ENCODE results near the gene NLRC4.
A peak's percentile ranks its signal among the peaks of the same experiment; 100 is the strongest.
"Not testable (repeated sequence)": the region's sequence is repeated elsewhere in the genome, so short reads cannot be mapped to it uniquely, and the experiment has no call there.

NLRC4 gene, protein sequence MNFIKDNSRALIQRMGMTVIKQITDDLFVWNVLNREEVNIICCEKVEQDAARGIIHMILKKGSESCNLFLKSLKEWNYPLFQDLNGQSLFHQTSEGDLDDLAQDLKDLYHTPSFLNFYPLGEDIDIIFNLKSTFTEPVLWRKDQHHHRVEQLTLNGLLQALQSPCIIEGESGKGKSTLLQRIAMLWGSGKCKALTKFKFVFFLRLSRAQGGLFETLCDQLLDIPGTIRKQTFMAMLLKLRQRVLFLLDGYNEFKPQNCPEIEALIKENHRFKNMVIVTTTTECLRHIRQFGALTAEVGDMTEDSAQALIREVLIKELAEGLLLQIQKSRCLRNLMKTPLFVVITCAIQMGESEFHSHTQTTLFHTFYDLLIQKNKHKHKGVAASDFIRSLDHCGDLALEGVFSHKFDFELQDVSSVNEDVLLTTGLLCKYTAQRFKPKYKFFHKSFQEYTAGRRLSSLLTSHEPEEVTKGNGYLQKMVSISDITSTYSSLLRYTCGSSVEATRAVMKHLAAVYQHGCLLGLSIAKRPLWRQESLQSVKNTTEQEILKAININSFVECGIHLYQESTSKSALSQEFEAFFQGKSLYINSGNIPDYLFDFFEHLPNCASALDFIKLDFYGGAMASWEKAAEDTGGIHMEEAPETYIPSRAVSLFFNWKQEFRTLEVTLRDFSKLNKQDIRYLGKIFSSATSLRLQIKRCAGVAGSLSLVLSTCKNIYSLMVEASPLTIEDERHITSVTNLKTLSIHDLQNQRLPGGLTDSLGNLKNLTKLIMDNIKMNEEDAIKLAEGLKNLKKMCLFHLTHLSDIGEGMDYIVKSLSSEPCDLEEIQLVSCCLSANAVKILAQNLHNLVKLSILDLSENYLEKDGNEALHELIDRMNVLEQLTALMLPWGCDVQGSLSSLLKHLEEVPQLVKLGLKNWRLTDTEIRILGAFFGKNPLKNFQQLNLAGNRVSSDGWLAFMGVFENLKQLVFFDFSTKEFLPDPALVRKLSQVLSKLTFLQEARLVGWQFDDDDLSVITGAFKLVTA

DNA sequence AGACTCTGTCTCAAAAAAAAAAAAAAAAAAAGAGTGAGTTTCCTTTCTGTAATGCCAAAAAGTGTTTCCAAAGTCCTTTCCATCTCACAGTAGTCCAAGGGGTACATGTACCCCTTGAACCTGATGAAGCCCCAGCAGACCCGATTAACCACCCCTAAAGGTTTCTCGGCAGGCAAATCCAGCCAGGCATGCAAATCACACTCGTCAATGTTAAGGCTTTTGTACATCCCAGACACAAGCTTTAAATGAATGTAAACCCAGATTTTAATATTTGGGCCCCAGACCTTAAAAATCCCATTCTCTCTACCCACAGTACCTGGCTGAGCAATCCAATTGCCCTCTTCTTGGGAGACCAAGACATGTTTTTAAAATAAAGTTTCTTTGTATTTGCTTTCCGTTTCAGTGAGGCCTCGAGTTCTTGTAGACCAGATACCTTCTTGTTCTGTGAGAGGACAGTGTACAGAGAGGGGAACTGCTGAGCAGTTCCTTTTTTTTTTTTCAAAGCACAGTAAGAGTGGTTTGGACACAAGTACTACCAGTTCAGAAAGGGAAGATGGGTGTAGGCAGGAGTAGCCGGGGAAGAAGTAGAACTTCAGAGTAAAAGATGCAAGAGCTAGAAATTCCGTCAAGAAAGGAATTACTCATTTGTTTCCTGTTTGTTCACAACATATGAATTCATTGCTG, at the start of gene NLRC4:
TSS of gene NLRC4 (minus strand) at position 465 of the 684 bp plus-strand sequence. CDS start 8,111 bp downstream, outside the sequence.
- DNase-seq (ENCODE audit: low spot score) = peak; percentile 74

DNA sequence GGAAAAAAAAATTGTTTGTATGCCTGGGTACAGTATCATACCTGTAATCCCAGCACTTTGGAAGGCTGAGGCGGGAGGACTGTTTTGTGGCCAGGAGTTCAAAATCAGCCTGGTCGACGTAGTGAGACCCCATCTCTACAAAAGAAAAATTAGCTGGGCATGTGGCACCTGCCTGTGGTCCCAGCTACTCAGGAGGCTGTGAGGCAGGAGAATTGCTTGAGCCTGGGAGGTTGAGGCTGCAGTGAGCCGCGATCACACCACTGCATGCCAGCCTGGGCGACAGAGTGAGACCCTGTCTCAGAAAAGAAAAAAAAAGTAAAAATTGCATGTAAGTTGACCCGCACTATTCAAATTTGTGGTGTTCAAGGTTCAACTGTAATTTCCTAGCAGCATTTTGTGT, 45.9 kb upstream of the NLRC4 start:
- DNase-seq (ENCODE audit: low spot score) = no peak

DNA sequence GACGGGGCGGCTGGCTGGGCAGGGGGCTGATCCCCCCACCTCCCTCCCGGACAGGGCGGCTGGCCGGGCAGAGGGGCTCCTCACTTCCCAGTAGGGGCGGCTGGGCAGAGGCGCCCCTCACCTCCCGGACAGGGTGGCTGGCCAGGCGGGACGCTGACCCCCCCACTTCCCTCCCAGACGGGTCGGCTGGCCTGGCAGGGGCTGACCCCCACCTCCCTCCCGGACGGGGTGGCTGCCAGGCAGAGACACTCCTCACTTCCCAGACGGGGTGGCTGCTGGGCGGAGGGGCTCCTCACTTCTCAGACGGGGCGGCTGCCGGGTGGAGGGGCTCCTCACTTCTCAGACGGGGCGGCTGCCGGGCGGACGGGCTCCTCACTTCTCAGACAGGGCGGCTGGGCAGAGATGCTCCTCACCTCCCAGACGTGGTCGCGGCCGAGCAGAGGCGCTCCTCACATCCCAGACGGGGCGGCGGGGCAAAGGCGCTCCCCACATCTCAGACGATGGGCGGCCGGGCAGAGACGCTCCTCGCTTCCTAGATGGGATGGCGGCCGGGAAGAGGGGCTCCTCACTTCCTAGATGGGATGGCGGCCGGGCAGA, 29.4 kb upstream of the NLRC4 start:
- not testable (repeated sequence) for DNase-seq (ENCODE audit: low spot score)

DNA sequence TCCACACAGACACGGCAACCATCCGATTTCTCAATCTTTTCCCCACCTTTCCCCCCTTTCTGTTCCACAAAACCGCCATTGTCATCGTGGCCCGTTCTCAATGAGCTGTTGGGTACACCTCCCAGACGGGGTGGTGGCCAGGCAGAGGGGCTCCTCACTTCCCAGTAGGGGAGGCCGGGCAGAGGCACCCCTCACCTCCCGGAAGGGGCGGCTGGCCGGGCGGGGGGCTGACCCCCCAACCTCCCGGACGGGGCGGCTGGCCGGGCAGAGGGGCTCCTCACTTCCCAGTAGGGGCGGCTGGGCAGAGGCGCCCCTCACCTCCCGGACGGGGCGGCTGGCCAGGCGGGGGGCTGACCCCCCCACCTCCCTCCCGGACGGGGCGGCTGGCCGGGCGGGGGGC, 28.8 kb upstream of the NLRC4 start:
- DNase-seq (ENCODE audit: low spot score) = not testable (repeated sequence)

DNA sequence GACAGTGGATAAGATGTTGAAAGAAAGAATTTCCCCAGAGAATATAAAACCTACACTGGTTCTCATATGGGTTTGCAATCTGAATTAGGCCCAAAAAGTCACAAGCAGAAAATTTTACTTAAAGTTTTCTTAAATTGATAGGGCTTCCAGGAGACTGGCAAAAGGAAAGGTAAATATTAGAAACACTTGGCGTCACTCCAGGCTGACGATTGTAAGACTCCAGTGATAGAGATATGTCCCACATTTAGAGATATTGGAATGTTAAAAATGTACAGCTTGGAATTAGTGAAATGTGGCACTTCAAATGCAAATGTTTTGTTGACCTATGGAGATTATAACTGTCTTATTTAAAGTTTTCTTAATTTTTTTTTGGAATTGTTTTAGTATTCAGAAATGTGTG, 27.1 kb upstream of the NLRC4 start:
- no peak for DNase-seq (ENCODE audit: low spot score)

DNA sequence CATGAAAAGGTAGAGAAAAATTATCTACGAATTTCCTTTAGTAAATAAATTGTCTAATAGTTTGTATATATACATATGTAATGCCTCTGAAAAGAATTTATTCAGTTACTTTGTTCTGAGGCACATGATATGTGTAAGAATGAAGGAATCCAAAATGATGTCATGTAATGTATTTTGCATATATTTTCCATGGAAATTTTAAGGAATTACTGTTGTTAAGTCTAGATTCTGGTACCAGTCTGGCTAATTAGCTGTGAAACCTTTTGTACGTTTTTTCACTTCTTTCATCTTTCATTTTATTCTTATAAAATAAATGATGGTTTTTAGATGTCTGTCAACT, 25.3 kb upstream of the NLRC4 start:
- DNase-seq (ENCODE audit: low spot score) = no peak

DNA sequence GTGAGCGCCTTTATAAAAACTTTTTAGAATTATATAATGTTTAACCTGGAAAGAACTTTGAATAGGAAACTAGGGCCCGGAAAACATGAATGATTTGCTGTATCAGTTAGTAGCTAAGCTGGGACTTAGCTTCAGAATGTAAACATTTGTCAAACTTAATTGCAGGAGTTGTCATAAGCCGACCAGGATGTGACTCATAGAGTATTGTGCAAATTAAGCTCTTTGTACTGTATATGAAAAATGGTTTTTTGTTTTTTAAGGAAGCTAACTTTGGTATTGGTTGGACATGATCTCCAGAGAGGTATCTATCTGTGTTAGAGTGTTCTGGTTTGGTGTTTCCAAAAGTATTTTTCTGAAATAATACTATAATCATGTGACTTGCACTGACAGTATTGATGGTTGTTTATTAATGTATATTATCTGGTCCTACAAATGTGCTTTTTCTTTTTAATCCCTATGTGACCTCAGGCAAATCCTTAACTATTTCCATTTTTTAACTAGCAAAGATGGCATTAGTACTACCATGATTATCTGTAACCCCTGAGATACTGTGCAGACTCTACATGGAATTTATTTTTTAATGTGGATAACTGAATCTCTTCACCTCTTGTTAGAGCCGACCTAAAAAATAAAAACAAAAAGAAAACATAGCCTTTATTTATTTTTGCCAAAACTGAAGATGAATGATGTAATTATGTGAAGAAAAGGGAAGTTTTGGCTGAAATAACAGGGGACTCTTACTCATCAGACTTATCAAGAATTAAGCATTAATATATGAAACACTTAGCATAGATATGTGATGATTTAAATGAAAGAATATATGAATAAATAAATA, 24.7 kb upstream of the NLRC4 start:
- no peak for DNase-seq (ENCODE audit: low spot score)

DNA sequence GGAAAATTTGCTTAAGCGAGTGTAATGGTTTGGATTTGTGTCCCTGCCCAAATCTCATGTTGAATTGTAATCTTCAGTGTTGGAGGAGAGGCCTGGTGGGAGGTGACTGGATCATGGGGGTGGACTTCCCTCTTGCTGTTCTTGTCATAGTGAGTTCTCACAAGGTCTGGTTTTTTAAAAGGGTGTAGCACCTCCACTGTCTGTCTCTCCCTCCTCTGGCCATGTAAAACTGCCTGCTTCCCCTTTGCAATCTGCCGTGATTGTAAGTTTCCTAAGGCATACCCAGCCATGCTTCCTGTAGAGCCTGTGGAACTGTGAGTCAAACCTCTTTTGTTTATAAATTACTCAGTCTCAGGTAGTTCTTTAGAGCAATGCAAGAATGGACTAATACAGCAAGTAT, 19.6 kb upstream of the NLRC4 start:
- no peak for DNase-seq (ENCODE audit: low spot score)

DNA sequence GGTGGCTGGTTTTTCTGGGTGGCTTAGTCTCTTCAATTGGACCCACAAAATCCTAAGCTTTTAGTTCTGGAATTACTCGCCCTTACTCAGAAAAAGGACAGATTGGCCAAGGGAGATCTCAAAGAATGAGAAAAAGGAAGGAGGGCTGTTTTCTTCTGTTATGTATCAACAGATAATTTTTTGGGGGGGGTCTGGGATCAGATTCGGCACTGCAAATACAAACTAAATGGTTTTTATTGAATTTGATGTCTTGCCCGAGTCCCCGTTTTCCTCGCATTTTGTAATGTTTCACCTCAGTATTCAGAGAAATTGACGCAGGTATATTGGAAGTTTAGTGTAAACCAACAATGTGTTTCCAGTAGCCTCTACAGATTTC, 13.8 kb upstream of the NLRC4 start:
- no peak for DNase-seq (ENCODE audit: low spot score)

DNA sequence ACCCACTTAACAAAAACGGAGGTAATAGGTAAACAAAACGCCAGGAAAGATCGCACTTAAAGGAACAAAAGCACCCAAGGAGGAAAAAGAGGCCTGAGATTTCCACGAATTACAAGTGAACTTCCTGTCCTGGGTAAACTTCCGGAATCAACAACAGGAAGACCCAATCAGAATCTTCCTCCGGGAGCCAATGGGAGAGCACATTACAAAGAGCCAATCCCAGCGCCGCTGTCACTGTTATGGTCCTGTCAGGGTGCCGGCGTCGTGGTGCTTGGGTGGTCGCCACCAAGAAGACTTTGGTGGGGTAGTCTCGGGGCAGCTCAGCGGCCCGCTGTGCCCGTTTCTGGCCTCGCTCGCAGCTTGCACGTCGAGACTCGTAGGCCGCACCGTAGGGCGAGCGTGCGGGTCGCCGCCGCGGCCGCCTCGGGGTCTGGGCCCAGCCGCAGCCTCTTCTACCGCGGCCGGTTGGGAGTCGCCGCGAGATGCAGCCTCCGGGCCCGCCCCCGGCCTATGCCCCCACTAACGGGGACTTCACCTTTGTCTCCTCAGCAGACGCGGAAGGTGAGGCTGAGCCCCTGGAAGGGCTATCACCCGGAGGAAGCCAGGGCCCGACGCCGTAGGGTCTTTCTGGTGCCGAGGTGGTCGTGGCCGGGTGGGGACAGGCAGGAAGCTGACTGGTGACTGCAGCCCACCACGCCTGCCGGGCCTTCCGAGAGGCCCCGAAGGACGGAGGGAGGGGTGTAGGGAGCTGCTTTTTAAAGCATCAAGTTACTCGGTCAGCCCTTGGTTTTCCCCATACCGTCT, 13.2 kb upstream of the NLRC4 start, which contains the start of gene YIPF4:
TSS of gene YIPF4 (plus strand) at position 231 of the 804 bp plus-strand sequence. CDS start at position 483, 252 bp downstream.
- DNase-seq (ENCODE audit: low spot score) = peak; percentile 95

DNA sequence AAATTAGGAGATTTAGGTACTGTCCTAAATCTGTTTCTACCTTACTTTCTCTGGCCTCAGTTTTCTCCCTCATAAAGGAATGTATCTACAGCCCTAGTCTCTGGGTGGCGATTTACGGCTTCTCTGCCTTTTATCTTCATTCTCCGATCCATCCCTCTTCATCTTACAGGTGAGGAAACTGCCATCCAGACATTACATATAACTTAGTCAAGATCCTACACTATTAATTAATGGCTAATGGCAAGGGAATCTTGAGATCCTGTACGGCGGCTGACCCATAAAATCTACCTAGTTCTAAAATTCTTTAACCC, 12.6 kb upstream of the NLRC4 start:
- no peak for DNase-seq (ENCODE audit: low spot score)

DNA sequence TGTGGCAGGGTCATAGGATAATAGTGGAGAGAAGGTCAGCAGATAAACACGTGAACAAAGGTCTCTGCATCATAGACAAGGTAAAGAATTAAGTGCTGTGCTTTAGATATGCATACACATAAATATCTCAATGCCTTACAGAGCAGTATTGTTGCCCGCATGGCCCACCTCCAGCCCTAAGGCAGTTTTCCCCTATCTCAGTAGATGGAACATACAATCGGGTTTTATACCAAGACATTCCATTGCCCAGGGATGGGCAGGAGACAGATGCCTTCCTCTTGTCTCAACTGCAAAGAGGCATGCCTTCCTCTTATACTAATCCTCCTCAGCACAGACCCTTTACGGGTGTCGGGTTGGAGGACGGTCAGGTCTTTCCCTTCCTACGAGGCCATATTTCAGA, 11.1 kb upstream of the NLRC4 start:
- not testable (repeated sequence) for DNase-seq (ENCODE audit: low spot score)

DNA sequence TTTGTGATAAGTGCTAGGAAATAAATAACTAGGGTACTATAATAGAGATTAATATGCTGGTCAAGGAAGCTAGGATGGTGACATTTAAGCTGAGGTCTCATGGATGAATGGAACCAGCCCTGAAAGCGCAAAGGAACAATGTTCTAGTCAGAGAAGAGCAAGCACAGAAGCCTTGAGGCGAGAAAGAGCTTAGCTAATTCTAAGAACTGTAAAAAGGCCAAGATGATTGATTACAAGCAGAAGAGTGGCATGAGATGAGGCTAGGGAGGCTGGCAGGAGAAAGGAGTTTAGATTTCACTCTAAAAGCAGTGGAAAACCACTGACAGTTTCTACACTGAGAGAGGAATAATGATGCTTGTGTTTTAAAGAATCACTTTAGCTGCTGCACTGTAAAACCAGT, 9.6 kb upstream of the NLRC4 start:
- DNase-seq (ENCODE audit: low spot score) = no peak

DNA sequence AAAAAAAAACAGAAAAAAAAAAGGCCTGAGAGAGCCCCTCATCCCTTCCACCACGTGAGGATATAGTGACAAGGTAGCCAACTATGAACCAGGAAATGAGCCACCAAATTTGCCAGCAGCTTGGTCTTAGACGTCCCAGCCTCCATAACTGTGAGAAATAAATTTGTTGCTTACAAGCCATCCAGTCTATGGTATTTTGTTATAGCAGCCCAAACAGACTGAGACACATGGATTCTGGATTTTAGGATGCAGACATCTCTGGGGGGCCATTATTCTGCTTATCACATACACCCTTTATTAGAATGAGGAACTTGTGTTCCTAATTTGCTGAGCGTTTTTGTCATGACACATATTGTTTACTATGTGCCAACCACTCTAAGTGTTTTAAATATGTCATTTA, 7.6 kb upstream of the NLRC4 start:
- DNase-seq (ENCODE audit: low spot score) = no peak

DNA sequence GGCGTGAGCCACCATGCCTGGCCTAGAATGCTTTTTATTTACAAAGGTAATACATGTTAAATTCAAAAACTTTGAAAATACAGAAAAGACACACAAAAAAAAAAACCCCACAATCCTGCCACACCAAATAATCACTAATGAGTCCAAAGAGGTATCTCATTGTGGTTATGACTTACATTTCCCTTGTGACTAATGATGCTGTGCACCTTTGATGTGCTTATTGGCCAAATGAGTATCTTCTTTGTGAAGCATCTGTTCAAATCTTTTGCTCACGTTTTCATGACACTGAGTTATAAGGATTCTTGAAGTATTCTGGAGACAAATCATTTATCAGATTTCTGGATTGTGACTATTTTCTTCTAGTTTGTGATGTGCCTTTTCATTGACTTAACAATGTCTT, 6.4 kb upstream of the NLRC4 start:
- DNase-seq (ENCODE audit: low spot score) = no peak

DNA sequence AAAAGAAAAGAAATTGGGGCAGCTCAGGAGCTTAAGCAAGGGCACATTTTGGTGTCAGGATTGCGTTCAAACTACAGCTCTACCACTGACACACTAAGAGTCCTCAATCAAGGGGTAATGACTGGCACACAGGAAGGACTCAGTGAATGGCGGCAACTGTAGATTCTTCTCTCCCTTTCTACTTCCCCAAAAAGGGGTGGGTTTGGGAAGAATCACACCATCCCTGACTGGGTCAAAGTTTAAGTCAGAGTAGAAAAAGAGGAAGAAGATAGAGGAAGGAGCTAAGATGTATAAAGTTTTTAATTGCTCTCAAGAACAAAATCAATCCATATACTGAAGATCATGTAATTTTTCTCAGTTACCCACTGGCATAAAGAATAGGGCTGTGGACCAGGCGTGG, 2.6 kb downstream of the NLRC4 start:
- peak; percentile 80 for DNase-seq (ENCODE audit: low spot score)

DNA sequence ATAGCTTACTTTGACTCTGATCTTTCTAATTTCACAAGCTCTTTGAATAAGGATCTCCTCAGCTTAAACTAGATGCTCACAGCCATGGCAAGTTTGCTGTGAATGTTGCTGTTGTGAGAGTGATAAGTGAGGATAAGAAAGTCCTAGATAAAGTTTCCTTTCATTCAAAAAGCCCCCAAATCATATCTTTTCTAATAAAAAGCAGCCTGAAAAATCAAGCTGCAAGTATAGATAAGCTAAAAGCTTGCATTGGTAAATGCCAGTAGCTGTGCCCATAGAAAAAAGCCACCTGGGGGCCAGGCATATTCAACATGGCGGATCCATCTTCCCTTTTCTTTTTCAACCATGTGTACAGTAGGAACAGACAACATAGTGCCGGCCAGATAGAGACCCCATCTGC, 4.3 kb downstream of the NLRC4 start:
- no peak for DNase-seq (ENCODE audit: low spot score)

DNA sequence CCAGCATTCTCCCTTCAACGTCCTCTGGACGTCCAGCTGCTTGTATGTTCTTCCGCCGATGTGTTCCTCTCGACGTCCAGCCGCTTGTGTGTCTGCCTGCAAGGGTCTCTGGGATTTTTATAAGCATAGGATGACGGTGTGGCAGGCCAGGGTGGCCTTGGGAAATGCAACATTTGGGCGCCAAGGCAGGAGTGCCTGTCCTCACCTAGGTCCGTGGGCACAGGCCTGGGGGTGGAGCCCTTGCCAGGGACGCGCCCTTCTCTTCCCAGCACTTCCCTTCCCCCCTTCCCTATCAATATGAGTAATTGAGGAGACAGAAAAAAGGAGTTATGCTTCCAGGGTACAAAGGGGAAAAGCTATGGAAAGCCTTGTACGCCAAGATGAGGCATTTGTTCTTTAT, 6.4 kb downstream of the NLRC4 start:
- DNase-seq (ENCODE audit: low spot score) = no peak

DNA sequence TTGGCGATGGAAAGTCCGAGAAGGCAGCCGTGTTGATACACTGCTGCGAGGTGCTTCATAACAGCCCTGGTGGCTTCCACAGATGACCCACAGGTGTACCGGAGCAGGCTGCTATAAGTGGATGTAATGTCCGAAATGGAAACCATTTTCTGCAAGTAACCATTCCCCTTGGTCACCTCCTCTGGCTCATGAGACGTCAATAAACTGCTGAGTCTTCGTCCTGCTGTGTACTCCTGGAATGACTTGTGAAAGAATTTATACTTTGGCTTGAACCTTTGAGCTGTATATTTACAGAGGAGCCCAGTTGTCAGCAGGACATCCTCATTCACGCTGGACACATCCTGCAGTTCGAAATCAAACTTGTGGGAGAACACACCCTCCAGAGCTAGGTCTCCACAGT, 14.4 kb downstream of the NLRC4 start:
- DNase-seq (ENCODE audit: low spot score) = no peak

DNA sequence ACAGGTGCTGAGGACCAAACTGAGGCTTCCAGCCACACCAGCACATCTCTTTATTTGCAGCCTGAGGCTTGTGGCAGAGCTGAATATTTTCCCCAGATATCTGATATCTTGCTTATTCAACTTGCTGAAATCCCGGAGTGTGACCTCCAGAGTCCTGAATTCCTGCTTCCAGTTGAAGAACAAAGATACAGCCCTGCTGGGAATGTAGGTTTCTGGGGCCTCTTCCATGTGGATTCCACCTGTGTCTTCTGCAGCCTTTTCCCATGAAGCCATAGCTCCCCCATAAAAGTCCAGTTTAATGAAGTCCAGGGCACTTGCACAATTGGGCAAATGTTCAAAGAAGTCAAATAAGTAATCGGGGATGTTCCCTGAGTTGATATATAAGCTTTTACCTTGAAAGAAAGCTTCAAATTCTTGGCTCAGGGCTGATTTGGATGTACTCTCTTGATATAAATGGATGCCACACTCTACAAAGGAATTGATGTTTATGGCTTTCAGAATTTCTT, 14.9 kb downstream of the NLRC4 start:
- no peak for DNase-seq (ENCODE audit: low spot score)
